Kidney (tissue), 14 donors: Measurements from ENCODE around the gene CRISP2. TPM values are rescaled to one million over a fixed set of nuclear protein-coding genes. Genes with fewer than 3 reads are reported as not detected.

Experiments
- DNase-seq, 5 donors: peaks; one replicate each; pipeline ENCODE4 v3.0.0-alpha.2; 2013 to 2020
- FAIRE-seq: peaks from 2 replicates; lab custom pipeline; 2012; peaks lifted over from hg19 to GRCh38; lab: Jason Lieb, UNC
- H3K27ac ChIP-seq, 2 donors: one replicate each; pipeline ENCODE4 v1.7.0; 2013; ENCODE audit warnings: low read depth in 2 of 2, low read length in 2 of 2, inconsistent platforms in 1 of 2
- H3K27me3 ChIP-seq: one replicate; pipeline ENCODE4 v1.7.1; 2013; ENCODE audit warnings: low read length, inconsistent platforms; ENCODE audit not compliant: control insufficient read depth, insufficient read depth
- H3K36me3 ChIP-seq, 3 donors: one replicate each; pipeline versions ENCODE4 v1.7.0 to v1.7.1; 2013; ENCODE audit warnings: low read length in 3 of 3, control low read depth in 1 of 3, inconsistent platforms in 1 of 3; ENCODE audit not compliant: insufficient read depth in 3 of 3, control insufficient read depth in 2 of 3
- H3K4me1 ChIP-seq, 3 donors: one replicate each; pipeline versions ENCODE4 v1.7.0 to v1.7.1; 2013; ENCODE audit warnings: low read length in 3 of 3, inconsistent platforms in 1 of 3, low read depth in 1 of 3; ENCODE audit not compliant: control insufficient read depth in 2 of 3, insufficient read depth in 2 of 3
- H3K4me3 ChIP-seq, 3 donors: one replicate each; pipeline versions ENCODE4 v1.7.0 to v1.8.1; 2013; ENCODE audit warnings: low read length in 3 of 3, control low read depth in 1 of 3, inconsistent platforms in 1 of 3
- H3K9ac ChIP-seq, 3 donors: one replicate each; pipeline versions ENCODE4 v1.7.0 to v1.7.1; 2013; ENCODE audit warnings: low read length in 3 of 3, control low read depth in 1 of 3, inconsistent platforms in 1 of 3
- H3K9me3 ChIP-seq, 3 donors: one replicate each; pipeline versions ENCODE4 v1.7.0 to v1.7.1; 2013; ENCODE audit warnings: low read length in 3 of 3, control low read depth in 1 of 3, inconsistent platforms in 1 of 3; ENCODE audit not compliant: control insufficient read depth in 2 of 3, insufficient read depth in 1 of 3
- CTCF ChIP-seq: IDR thresholded peaks from 3 replicates; pipeline ENCODE4 v1.5.1; 2012; ENCODE audit warnings: mild to moderate bottlenecking, moderate library complexity, borderline replicate concordance; ENCODE audit not compliant: insufficient read depth; ENCODE audit errors: extremely low read depth
- intact Hi-C: fragments of 100-400 bp; cut with DNase I; formaldehyde crosslinking; loops from one replicate; pipeline ENCODE4 v1.11.1; 2022
- polyA plus RNA-seq: library from polyadenylated mRNA; stranded (reverse); fragments of 350-450 nt; fragmentation: Illumina TruSeq; extraction: RNeasy Lipid Tissue Mini Kit (QIAGEN cat#74804); gene quantifications from one replicate; pipeline ENCODE4 v1.2.3, GENCODE V29; 2014; ENCODE audit warnings: low read depth, low replicate concordance; ENCODE audit not compliant: insufficient read depth
- total RNA-seq: library from RNA; stranded (reverse); fragmentation: NEBNext Ultra II Directional; extraction: Animal tissue kit (Norgen Biotek cat#: 25700); gene quantifications from one replicate; pipeline ENCODE4 v1.2.1, GENCODE V29; 2021
- donor health status: control.
- donor health status: control.
- donor health status: control.
- donor health status: control.
- donor health status: control.
- donor health status: DM: yes; HTN: yes; CAD: no.
- donor health status: Normal renal cell carcinoma (clear cell type).

CRISP2 gene
- total and polyA plus RNA-seq, 2 donors from 2014 or later = 1.5 TPM; not detected in 1

- H3K27me3 ChIP-seq = no peaks in the 10 kb centered on the region
- H3K4me1 ChIP-seq = no peaks in the 10 kb centered on the region
- no peaks in the 10 kb centered on the region for H3K9me3 ChIP-seq
- H3K36me3 ChIP-seq = no peaks in the 10 kb centered on the region
- no peak overlapping the region for H3K9ac ChIP-seq
- no peak overlapping the region for H3K27ac ChIP-seq
- FAIRE-seq (no peak), DNase-seq (no peak)
- no peak overlapping the region for H3K4me3 ChIP-seq
- no peak for TF ChIP-seq CTCF
- intact Hi-C loops = no loop called here
Observed at GRCh38 chr6:49651239-49651638, 62.1 kb downstream of the CRISP2 start.

- intact Hi-C loops = no loop called here
- TF ChIP-seq CTCF = no peak
- Histone ChIP-seq H3K9me3 (no peaks in the 10 kb centered on the region), H3K27ac (no peak overlapping the region), H3K36me3 (no peaks in the 10 kb centered on the region), H3K9ac (no peak overlapping the region), H3K4me3 (no peak overlapping the region), H3K27me3 (no peaks in the 10 kb centered on the region), H3K4me1 (no peaks in the 10 kb centered on the region)
- DNase-seq (no peak), FAIRE-seq (no peak)
Observed at GRCh38 chr6:49649988-49650387, 63.4 kb downstream of the CRISP2 start.

- no peak for TF ChIP-seq CTCF
- Histone ChIP-seq H3K4me3 (no peak overlapping the region), H3K36me3 (no peaks in the 10 kb centered on the region), H3K27ac (no peak overlapping the region), H3K27me3 (no peaks in the 10 kb centered on the region), H3K9me3 (no peaks in the 10 kb centered on the region), H3K4me1 (no peaks in the 10 kb centered on the region), H3K9ac (no peak overlapping the region)
- intact Hi-C loops = no loop called here
- FAIRE-seq (no peak), DNase-seq (no peak)
Observed at GRCh38 chr6:49648036-49648435, 65.3 kb downstream of the CRISP2 start.

GRCh38 chr6:49647476-49647875 is 65.9 kb downstream of the CRISP2 start:
- no peak overlapping the region for H3K9ac ChIP-seq
- FAIRE-seq (no peak), DNase-seq (no peak)
- no peaks in the 10 kb centered on the region for H3K9me3 ChIP-seq
- intact Hi-C loops = no loop called here
- no peaks in the 10 kb centered on the region for H3K27me3 ChIP-seq
- H3K4me1 ChIP-seq = no peaks in the 10 kb centered on the region
- TF ChIP-seq CTCF = no peak
- H3K36me3 ChIP-seq = no peaks in the 10 kb centered on the region
- H3K4me3 ChIP-seq = no peak overlapping the region
- H3K27ac ChIP-seq = no peak overlapping the region
